ENCODE results near the gene DRC7.
"Not testable (repeated sequence)": the region's sequence is repeated elsewhere in the genome, so short reads cannot be mapped to it uniquely, and the experiment has no call there.

Gene DRC7

GRCh38 chr16:57735755-57736418, 41.3 kb downstream of the DRC7 start, which contains the start of gene KATNB1:
Gene KATNB1 (plus strand): TSS chr16:57735770. CDS start chr16:57737244, 1,474 bp downstream.
- no peak for DNase-seq (ENCODE audit: low spot score)

- peak; percentile 55 for DNase-seq (ENCODE audit: low spot score)
These were observed 42.1 kb downstream of the DRC7 start for GRCh38 chr16:57736419-57737351.

DNA sequence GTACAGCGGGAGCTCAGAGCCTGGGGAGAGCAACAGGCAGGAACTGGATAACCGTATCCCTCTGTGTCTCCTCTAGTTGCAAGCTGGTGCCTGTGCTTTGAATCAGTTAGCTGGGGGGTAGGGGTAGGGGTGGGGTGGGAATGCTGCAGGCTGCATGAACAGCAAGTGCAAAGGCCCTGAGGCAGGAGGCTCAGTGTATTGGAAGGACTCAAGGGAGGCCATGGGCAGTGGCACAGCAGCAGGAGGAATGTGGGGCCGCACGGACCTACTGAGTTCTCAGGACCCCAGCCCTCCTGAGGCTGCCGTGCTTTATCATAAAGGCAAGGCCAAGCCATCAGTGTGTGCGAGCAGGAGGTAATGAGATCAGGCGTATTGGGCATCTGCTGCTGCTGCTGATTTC, 44.2 kb downstream of the DRC7 start:
- DNase-seq (ENCODE audit: low spot score) = no peak

DNA sequence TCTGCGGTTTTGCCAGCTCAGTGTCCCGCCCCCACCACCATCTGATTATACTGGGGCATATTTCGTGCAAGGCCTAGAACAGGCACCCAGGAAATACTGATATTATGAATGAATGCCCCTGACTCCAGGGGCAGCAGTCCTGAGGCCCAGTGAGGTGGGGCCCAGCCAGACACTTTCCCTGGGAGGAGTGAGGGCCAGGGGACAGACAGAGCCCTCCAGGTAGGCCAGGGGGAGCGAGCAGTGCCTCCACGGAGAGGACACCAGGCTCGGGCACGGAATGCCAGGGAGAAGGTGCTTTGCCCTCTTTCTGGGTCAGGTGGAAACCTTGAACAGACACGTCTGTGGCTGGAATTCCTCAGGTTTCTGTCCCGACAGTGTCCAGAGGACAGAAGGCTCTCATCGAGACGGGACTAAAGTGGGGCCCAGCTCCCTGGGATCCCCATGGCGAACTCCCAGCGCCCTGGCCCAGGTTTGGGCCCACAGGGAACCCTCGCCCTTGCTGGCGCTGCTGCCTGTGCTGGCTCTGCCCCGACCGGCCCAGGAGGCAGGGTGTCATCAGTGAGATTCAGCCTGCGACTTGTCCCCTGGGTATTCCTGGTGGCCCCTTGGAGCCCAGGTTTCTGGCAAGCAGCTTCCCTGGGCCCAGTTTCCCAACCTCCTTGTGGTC, 45.3 kb downstream of the DRC7 start:
- no peak for DNase-seq (ENCODE audit: low spot score)

GRCh38 chr16:57740423-57741071, 45.9 kb downstream of the DRC7 start:
- no peak for DNase-seq (ENCODE audit: low spot score)

GRCh38 chr16:57741660-57742191, 47.1 kb downstream of the DRC7 start:
- no peak for DNase-seq (ENCODE audit: low spot score)

DNA sequence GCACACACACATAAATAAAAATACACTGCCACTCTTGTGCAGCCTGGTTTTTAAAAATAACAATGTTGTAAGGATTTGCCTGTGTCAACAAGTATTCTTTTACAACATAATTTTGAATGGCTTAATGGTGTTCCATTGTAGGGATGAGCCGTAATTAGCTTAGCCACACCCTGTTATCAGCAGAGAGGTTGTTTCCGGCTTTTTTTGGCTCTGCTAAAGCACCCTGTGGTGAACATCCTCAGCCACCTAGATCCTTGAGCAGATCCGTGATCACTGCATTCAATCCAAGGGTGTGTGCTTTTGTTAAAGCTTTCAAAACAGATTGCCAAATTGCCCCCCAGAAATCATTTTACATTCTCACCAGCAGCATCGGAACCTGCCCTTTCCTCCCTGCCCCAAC, 47.9 kb downstream of the DRC7 start:
- DNase-seq (ENCODE audit: low spot score) = no peak

DNA sequence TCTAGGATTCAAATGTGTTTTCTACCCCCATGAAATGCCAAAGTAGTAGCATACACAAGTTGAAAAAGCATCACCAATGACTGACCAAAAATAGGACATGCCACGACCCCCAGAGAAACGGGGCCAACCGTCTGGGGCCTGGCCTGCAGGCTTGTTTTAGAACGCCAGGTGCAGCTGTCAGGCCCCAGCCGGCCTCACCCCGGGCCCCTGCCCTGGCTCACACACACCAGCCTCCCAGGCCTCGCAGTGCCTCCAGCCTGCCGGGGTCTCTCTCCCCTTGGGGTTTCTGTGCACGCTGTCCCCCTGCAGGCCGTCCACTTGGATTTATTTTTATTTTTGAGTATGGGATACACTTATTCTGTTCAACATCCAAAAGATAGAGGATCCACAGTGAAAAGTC, 48.9 kb downstream of the DRC7 start:
- no peak for DNase-seq (ENCODE audit: low spot score)

GRCh38 chr16:57743886-57744641, 49.5 kb downstream of the DRC7 start:
- DNase-seq (ENCODE audit: low spot score) = no peak

GRCh38 chr16:57744642-57744903, 50.0 kb downstream of the DRC7 start:
- no peak for DNase-seq (ENCODE audit: low spot score)

GRCh38 chr16:57745768-57746167, 51.2 kb downstream of the DRC7 start:
- no peak for DNase-seq (ENCODE audit: low spot score)

DNA sequence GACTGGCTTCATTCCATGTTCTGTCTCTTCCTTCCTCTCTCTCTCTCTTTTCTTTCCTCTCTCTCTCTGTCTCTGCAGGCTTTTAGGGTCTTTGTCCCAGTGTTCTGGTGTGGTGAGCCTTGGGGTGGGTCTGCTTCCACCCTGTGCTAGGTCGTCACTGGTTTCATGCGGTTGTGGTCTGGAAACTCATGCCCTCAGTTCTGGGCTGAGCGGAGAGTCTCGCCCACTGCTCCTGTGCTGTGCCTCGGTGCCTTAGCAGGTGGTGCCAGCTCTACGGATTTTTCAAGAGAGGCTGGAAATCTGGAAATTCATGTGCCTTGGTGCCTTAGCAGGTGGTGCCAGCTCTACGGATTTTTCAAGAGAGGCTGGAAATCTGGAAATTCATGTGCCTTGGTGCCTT, 51.7 kb downstream of the DRC7 start:
- not testable (repeated sequence) for DNase-seq (ENCODE audit: low spot score)

DNA sequence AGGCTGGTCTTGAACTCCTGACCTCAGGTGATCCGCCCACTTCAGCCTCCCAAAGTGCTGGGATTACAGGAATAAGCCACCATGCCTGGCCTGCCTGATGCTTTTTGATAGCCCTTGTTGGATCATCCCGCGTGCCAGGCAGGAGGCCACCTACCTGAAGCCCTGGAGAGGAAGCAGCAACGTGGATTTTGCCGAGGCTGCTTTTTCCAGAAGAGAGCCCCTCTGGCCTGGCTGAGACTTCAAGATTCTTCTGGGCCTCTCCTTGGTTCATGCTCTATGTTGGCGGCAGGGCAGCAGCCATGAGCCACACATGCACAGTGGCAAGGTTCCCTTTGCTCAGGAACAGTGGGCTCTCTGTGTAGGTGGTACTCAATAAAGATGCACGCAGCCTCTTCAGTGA, 52.5 kb downstream of the DRC7 start:
- DNase-seq (ENCODE audit: low spot score) = no peak

DNA sequence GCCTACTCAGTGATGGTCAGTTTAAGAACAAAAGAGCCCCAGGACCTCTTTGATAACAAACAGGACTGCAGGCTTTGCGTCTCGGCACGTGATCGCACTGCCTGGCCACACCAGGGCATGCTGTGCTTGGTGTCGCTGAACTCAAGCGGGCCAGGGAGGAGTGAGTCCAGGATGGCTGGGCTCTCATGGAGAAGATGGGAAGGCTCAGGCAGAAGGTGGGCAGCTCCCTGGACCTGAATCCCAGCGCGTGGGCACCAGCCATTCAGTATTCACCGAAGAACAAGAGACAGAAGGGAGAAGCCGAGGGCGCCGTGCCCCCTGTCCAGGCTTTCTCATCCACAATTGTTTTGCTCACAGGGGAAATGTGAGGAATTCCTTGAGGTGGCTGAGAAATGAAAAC, 52.9 kb downstream of the DRC7 start:
- no peak for DNase-seq (ENCODE audit: low spot score)

- DNase-seq (ENCODE audit: low spot score) = no peak
These were observed 53.4 kb downstream of the DRC7 start for GRCh38 chr16:57747996-57748395.

DNA sequence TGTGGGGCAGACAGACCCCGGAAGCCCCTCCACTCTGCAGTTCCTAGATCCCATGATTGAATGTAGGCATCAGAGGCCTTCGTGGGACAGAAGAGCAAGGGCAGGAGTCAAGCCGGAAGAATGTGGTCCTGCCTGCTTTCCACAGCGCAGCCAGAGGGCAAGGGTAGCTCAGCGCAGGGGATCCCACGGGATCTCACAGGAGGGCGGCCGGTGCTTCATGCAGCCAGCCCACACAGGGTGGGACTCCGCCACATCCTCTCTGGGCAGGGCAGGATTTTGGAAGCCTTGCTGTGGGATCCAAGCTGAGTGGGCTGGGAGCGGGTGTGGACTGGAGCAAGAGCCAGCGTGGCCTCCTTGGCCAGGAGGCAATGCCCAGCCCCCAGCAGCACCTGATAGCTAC, 54.0 kb downstream of the DRC7 start:
- DNase-seq (ENCODE audit: low spot score) = no peak

DNA sequence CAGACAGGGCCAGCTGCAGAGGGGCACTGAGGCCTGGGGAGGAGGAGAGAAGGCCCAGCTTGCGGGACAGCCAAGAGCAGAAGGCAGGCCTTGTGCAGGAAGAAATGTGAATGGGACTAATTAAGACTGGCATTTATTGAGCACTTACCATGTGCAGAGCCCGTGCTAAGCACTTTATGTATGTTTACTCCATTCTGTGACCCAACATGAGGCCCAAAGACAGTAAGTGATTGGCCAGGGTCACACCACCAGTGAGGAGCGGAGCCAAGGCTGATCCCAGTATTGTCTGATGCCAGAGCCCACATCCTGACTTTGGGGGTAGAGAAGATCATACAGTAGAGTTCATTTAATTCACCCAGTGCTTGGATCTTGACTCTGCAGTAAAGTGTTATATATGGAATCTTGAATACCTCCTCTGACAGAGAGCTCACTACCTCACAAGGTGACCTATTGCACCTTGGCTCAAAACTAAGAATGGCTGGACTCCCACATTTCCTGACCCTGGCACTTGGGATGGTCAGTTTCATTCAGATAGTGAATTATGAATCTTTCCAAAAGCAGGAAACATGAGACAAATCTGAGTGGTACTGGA, 54.6 kb downstream of the DRC7 start:
- DNase-seq (ENCODE audit: low spot score) = no peak

GRCh38 chr16:57749856-57750452, 55.3 kb downstream of the DRC7 start:
- no peak for DNase-seq (ENCODE audit: low spot score)

- no peak for DNase-seq (ENCODE audit: low spot score)
These were observed 56.4 kb downstream of the DRC7 start for GRCh38 chr16:57750796-57751538.
